ENCODE data around the gene ADAP1.
"Not testable (repeated sequence)": the region's sequence is repeated elsewhere in the genome, so short reads cannot be mapped to it uniquely, and the experiment has no call there.

Gene ADAP1

DNA sequence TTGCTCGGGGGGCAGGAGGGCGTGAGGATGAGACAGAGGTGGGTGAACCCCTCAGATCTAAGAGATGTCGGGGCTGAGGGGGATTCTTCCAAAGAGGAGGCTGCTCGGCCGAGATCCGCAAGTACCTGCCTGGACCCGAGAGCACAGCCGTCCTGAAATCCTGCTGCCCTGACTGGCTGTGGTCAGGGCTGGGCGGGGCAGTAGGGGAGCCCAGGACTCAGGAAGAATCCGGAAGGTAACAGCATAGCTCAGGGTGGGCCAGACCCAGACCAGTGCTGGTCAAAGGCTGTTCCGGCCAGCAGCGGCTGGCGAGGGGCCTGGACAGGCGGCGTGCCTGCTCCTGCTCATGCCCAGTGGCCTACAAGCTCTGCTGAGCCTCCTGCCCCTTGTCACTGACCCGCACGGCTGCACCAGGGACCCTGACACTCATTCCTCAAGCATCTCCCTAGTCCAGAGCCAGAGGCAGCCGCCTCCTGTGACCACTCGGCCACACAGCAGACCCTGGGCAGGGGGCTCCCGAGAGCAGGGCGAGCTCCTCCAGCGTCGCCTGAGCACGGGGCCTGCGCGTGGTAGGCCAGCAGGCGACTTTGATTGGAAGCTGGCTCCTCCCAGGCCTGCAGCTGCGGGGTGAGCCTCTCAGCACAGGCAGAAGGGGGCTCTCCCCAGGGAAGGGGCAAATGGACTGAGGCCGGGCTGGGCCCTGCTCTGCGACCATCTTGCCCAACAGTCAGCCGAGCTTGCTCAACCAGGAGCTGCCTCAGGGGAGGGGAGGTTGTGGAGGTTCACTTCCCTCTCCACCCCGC lies 3.1 kb upstream of the ADAP1 start:
- no peak for DNase-seq

DNA sequence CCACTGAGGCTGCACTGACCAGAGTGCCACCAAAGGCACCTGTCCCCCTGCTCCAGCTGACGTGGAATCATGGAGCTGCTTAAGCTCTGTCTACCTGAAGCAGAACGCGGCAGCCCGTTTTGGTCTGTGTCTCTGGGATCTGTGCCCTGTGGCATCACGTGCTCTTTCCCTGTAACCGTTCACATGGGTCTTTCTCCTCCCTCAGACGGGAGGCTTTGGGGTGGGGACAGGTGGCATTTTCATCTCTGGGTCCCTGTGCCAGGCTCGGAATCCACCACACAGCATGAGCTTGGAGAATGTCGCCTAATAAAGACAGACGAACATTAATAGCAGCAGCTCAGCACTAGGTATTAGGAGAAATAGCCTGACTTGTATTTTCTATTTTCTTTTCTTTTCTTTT lies 1.6 kb upstream of the ADAP1 start:
- peak; percentile 44 for DNase-seq

DNA sequence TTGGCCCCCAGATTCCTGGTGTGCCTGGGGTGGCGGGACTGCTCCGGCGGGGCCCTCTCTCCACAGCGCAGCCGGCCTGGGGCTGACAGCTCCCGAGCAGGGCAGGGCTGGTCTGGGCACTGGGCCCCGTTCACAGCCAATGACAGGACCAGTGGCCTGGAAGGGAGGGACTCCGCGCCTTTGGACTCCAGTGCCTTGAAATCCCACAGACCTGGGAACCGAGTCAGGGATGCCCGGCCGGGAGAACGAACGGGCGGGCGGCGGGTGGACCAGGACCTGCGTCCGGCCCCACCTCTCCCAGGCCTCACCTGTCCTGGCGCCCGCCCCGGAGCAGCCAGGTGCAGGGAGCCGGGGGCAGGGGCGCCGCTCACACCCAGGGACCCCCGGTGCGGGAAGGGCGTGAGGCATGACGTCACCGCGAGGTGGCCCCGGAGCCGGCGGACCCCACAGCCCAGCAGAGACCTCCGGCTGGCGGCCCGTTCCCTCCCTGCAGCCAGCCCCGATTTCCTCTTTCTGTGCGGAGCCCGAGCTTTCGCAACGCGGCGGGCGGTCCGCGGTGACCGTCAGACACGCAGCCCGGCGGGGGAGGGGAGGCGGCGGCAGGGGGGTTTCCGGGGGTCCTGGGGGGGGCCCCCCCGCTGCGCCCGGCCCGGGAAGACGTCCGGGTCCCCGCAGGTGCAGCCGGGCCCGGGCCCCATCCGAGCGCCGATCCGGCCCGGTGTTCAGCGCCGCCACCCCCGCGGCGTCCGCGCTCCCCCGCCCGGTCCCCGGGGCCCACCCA lies 743 bp downstream of the ADAP1 start:
- DNase-seq: no peak

DNA sequence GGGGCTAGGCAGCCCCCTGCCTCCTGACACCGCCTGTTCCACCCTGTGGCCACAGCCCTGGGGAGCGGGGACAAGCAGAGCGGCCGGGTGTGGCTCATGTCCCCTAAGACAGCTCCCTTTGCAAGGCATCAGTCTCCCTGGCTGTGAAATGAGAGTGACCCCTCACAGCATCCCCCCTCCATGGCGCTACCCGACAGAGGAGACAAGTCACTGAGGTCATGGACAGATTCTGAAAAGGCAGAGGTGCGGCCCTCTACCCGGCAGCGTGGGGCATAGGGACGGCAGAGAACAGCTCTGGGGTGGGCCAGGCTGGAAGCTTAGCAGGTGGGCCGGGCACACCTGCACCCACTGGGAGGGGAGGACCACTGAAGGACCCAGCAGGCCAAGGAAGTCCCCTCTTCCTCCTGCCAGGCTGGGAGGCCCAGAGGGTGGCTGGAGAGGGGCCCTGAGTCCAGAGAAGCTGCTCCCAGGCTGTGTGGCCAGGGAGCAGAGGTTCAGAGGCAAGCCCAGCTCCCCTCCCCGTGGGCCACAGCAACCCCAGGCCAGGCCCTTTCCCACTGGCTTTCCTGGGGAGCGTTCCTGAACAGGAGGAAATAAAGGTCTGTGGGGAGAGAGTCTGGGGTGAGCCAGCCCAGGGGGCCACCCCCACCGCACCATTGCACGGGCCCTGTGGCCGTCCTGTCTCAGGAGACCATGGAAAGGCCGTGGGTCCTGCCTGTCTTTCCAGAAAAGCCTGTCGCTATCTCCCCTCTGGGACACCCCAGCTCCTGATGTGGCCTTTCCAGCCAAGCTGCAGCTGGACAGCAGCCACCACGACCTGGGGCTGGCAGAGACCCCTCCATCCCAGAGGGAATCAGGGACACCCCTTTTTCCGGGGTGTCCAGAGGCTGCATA lies 1.7 kb downstream of the ADAP1 start:
- DNase-seq: no peak

- no peak for DNase-seq
Measured at GRCh38 chr7:951881-952547, 2.5 kb downstream of the ADAP1 start.

DNA sequence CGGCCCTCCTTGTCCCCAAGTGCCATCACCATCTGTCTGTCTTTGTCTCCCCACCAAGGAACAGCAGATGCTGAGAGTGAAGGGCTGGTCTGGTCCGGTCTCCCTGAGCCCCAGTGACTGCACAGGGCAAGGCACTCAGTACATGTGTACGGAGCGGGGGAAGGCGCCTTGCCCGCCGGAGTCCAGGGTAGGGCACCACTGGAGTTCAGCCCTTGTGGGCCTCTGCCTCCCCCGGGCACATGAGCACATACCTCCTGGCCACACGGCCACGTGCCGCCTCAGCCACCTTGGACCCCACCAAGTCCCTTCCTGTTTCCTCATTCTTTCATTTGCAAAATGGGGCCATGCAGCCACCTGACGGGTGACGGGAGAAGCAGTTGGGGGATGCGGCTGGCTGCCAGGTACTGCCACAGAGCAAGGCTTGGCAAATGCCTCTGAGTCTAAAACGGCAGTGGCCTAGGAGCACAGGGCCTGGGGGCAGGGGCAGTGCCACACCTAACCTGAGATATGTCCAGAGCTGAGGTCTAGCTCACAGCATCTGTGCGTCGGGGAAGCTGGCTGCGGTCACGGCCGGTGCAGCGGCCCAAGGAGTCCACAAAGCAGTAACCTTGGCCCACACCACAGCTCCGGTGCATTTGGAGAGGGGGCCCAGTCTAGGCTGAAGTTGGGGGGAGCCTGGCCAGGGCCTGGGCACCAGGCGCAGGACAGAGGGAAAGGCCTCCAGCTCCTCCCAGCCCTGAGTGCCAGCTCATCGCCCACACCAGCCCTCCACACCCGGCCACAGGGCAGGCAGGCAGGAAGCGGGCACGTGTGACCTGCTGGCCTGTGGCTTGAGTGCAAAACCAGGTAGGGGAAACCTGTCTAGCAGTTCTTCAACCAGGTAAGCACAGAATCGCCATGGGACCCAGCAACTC lies 5.2 kb downstream of the ADAP1 start:
- no peak for DNase-seq

DNA sequence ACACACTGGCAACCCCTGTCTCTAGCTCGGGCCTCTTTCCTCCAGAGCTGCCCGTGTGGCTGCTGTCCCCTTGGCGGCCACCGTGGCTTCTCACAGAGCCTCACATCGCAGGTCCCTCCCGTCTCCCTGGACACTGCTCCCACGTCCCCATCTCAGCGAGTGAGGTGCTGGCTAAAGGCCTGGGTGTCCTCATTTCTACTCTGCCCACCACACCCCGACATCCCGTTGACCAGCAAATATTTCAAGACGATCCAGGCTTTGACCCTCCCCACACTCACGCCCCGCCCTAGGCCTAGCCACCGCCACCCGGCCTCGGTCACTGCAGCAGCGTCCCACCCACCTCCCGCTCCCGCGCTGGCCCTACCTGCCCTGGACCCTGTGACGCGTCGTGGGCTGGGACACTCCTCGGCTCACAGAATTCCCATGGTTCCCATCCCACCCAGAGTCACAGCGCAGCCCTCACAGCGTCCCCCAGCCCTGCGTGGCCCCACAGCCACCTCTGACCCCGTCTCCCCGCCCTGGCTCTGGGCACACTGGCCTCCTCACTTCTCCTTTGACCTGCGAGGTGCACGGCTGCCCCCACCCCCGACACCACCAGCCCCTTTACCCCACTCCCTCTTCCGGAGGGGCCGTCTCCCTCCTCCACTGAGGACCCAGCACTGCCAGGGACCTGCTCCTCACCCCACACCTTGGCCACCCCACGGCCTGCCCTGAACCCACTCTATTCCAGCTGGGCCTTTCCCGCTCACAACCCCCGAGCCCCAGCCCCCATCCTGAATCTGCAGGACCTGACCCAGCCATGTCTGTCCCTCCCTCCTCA lies 6.9 kb downstream of the ADAP1 start:
- DNase-seq: no peak

- DNase-seq: no peak
Measured at GRCh38 chr7:946256-946996, 8.1 kb downstream of the ADAP1 start.

- no peak for DNase-seq
Measured at GRCh38 chr7:945556-946255, 8.8 kb downstream of the ADAP1 start.

DNA sequence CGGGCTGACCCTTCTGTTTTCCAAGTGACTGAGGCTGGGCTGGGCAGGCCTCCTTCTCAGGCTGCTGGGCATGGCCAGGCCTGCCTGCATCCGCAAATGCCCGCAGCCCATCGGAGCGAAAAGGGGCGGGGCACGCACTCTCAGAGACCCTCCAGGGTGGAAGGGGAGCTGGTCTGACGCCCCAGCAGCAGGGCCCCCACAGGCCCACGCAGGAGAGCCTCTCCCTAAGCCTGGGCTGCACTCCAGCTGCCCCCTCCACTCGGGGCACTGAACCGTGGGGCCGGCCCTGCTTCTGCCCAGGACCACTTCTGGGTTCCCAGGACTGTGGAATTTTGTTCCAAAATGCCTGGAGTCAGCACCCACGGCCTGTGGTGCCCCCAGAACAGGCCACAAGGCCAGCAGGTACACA lies 9.3 kb downstream of the ADAP1 start:
- DNase-seq: no peak

DNA sequence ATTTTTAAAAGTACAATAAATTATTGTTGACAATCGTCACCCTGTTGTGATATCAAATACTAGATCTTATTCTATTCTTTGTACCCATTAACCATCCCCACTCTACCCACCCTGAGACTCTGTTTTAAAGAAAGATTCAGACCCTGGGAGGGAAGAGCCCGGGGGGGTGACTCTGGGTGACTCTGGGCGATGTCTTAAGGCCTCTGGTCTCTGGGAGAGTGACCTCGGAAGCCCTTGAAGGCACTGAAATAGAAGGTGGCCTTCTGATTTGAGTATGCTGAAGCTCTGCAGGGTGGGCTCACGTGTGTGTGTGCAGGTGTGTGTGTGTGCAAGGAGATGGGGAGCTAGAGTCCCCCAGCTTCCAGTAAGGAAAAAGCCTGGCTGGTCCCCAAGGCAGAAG lies 9.7 kb downstream of the ADAP1 start:
- DNase-seq: no peak

DNA sequence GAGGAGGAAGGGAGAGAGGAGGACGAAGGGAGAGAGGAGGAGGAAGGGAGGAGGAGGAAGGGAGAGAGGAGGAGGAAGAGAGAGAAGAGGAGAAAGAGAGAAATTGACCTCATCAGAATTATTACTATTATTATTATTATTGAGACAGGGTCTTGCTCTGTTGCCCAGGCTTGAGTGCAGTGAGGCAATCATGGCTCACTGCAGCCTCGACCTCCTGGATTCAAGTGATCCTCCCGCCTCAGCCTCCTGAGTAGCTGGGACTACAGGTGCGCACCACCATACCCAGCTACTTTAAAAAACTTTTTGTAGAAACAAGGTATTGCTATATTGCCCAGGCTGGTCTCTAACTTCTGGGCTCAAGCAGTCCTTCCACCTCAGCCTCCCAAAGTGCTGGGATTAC lies 10.7 kb downstream of the ADAP1 start:
- not testable (repeated sequence) for DNase-seq

DNA sequence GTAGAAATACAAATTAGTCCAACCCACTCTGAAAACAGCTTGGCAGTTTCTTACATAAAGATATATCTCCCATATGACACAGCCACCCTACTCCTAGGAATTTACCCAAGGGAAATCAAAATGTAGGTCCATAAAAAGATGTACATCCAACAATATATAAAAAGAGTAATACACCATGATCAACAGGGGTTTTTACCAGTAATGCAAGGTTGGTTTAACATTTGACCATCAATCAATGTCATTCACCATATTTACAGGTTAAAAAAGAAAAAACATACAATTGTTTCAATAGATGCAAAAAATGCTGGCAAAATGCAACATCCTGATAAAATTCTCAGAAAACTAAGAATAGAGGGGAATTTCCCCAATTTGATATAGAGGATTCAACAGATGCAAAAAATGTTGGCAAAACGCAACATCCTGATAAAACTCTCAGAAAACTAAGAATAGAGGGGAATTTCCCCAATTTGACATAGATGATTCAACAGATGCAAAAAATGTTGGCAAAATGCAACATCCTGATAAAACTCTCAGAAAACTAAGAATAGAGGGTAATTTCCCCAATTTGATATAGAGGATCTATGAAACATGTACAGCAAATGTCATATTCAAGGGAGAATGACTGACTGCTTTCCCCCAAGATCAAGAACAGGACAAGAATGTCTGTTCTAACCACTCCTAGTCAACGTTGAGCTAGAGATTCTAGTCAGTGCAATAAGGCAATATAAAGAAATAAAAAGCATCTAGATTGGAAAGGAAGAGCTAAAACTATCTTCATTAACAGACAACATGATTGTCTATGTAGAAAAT lies 13.7 kb downstream of the ADAP1 start:
- no peak for DNase-seq

DNA sequence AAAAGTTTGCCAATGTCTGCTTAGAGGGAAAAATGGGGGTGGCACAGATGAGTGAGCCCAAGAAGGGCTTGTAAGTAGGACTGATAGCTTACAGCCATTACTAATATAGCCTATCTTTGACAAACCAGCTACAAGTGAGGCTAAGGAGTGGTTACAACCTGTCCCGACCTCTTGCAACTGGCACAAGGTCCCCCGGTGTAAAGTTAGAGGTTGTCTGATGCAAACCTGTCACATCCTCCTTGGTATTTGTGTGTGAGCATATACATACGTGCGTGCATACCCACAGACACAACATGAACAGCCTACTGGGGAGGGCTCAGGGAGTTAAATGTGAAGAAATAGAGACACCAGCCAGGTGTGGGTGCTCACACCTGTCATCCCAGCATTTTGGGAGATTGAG lies 14.6 kb downstream of the ADAP1 start:
- no peak for DNase-seq

GRCh38 chr7:938546-939185 lies 15.8 kb downstream of the ADAP1 start:
- DNase-seq: no peak

- DNase-seq: no peak
Measured at GRCh38 chr7:937856-938484, 16.5 kb downstream of the ADAP1 start.

GRCh38 chr7:936386-937054 lies 18.0 kb downstream of the ADAP1 start:
- DNase-seq: no peak

Measured in NCI-H2171 (cell line).